Karpas-422 (cell line): ENCODE results near the gene SCFD2. TPM values are rescaled to one million over a fixed set of nuclear protein-coding genes. Genes with fewer than 3 reads are reported as not detected.

Experiments used
- DNase-seq: peaks from one replicate; pipeline ENCODE4 v3.0.0-alpha.2; 2015
- H2AFZ ChIP-seq: fragments of 200-600 bp; sonication (generic); 2 replicates; pipeline ENCODE4 v1.6.1; 2014; ENCODE audit warnings: antibody characterized with exemption, low read length, mixed read lengths
- H3K27ac ChIP-seq: fragments of 200-600 bp; sonication (generic); 2 replicates; pipeline ENCODE4 v1.5.1; 2014; ENCODE audit warnings: mild to moderate bottlenecking, low read length, moderate library complexity
- H3K27me3 ChIP-seq: fragments of 200-600 bp; sonication (generic); 2 replicates; pipeline ENCODE4 v1.6.1; 2014; ENCODE audit warnings: low read length, mixed read lengths
- H3K36me3 ChIP-seq: fragments of 200-600 bp; sonication (generic); 2 replicates; pipeline ENCODE4 v1.6.1; 2014; ENCODE audit warnings: low read length, mixed read lengths; ENCODE audit not compliant: insufficient read depth
- H3K4me1 ChIP-seq: fragments of 200-600 bp; sonication (generic); 2 replicates; pipeline ENCODE4 v1.6.1; 2014; ENCODE audit warnings: mild to moderate bottlenecking, low read length, mixed read lengths
- H3K4me2 ChIP-seq: fragments of 200-600 bp; sonication (generic); 2 replicates; pipeline ENCODE4 v1.6.1; 2014; ENCODE audit warnings: low read length, low read depth, mild to moderate bottlenecking; ENCODE audit not compliant: poor library complexity, severe bottlenecking
- H3K4me3 ChIP-seq: fragments of 200-600 bp; sonication (generic); 2 replicates; pipeline ENCODE4 v1.5.1; 2014; ENCODE audit warnings: mild to moderate bottlenecking, antibody characterized with exemption, low read length, mixed read lengths
- H3K79me2 ChIP-seq: fragments of 200-600 bp; sonication (generic); 2 replicates; pipeline ENCODE4 v1.6.1; 2014; ENCODE audit warnings: mild to moderate bottlenecking, low read length, mixed read lengths
- H3K9ac ChIP-seq: fragments of 200-600 bp; sonication (generic); 2 replicates; pipeline ENCODE4 v1.6.0; 2014; ENCODE audit warnings: low read length
- H3K9me2 ChIP-seq: fragments of 200-600 bp; sonication (generic), shearing (Covaris generic); replicated peaks from 2 replicates; pipeline ENCODE4 v1.6.0; 2014; ENCODE audit warnings: mild to moderate bottlenecking, low read length, moderate library complexity; ENCODE audit not compliant: insufficient read depth
- H3K9me3 ChIP-seq: fragments of 300-700, 200-600 bp; sonication (generic); 2 replicates; pipeline ENCODE4 v1.6.1; 2014; ENCODE audit warnings: low read length, mixed read lengths
- H4K20me1 ChIP-seq: fragments of 200-600 bp; sonication (generic); 2 replicates; pipeline ENCODE4 v1.6.1; 2014; ENCODE audit warnings: mild to moderate bottlenecking, antibody characterized with exemption, low read length, low read depth; ENCODE audit not compliant: insufficient read depth
- total RNA-seq: library from RNA; depleted of rRNA; stranded (reverse); fragments of >200 nt; shearing (Covaris generic); gene quantifications from 2 replicates; pipeline ENCODE4 v1.2.3, GENCODE V29; 2014; ENCODE audit warnings: low replicate concordance

SCFD2 gene
- total RNA-seq, 1 experiment from 2014 or later: 28.5 TPM

DNA sequence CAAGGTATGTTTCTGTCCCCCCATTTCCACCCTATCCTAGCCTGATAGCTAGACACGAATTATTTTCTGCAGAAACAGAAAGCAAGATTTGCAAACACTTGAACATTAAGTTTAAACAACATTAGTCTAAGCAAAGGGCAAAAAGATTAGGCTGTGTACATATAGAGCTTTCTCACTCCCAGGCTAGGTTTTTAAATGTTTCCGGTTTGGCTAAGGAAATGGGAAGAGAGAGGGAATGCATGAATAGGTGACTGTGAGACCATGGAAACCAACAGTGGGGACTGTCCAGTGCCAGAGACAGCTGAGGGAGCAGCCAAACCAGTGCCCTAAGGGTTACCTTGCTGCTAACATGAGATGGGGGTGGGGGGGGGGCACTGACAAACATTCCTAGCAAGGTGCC, 242.7 kb downstream of the SCFD2 start:
- H3K9me2 ChIP-seq: no peaks in the 10 kb centered on the region
- H3K9ac ChIP-seq: no peak overlapping the region
- no peaks in the 10 kb centered on the region for H3K9me3 ChIP-seq
- no peak overlapping the region for H3K4me3 ChIP-seq
- H3K4me2 ChIP-seq: no peak overlapping the region
- no peaks in the 10 kb centered on the region for H3K79me2 ChIP-seq
- H4K20me1 ChIP-seq: no peaks in the 10 kb centered on the region
- H3K4me1 ChIP-seq: no peaks in the 10 kb centered on the region
- no peaks in the 10 kb centered on the region for H3K27me3 ChIP-seq
- H3K36me3 ChIP-seq: no peaks in the 10 kb centered on the region
- H2AFZ ChIP-seq: no peak overlapping the region
- H3K27ac ChIP-seq: no peak overlapping the region
- DNase-seq: no peak

DNA sequence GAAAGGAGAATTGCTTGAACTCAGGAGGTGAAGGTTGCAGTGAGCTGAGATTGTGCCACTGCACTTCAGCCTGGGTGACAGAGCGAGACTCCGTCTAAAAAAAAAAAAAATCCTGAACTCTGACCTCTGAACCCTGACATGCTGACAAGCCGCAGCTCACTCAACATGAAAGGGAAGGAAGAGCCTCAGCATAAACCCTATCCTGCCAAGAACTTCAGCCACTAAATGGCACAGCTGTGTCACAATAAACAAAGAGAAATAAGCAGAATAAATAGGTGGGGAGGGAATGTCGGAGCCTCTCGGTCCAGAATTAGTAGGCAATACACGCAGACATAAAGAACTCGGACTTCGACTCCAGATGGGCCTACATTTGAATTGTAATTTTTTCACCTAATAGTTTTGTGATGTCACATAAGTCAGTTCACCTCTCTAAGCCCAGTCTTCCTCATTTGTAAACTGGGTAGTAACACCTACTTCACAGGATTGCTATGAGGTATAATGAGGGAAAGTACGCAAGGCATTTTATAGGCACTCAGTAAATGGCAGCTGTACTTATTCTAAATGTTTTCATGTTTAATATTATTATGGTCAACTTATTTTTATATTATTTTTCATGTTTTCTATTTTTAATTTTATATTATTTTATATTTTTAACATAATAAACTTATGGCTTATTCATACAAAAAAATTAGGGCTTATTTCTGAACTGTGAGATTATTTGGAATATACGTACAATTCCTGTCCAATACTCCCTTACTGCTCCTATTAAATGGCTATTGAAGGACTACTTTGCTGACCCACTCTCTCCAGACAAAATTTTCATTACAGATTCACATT, 243.4 kb downstream of the SCFD2 start:
- Histone ChIP-seq H3K4me3 (no peak overlapping the region), H3K4me2 (no peak overlapping the region), H3K27me3 (no peaks in the 10 kb centered on the region), H3K4me1 (no peaks in the 10 kb centered on the region), H2AFZ (no peak overlapping the region), H3K79me2 (no peaks in the 10 kb centered on the region), H3K36me3 (no peaks in the 10 kb centered on the region), H3K9ac (no peak overlapping the region), H4K20me1 (no peaks in the 10 kb centered on the region), H3K9me2 (no peaks in the 10 kb centered on the region), H3K27ac (no peak overlapping the region), H3K9me3 (no peaks in the 10 kb centered on the region)
- no peak for DNase-seq

DNA sequence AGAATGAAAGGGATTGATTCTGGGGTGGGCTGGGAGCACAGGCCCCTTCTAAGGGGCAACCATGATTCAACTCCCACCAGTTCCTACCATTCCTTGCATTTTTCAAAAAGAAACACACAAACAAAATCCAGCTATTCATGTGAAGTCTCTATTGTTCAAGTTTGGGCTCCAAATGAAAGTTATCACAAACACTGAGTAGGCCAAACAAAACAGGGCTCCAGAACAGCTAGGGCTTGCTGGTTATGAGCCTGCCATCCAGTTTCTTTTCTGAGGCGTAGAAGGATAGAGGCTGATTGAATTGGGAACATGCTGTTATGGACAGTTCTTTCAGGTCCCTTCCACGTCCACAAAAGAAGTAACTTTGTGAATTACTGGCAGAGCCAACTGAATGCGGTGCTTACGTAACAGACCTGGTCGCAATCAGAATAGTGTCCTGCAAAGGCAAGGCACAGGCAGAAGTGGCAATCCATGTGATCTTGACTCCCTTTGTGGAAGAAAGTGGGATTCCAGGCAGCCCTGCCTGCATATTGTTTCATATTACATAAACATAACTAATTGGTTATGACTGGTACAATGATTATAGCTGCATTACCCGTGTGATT, 244.5 kb downstream of the SCFD2 start:
- H3K4me1 ChIP-seq: no peaks in the 10 kb centered on the region

DNA sequence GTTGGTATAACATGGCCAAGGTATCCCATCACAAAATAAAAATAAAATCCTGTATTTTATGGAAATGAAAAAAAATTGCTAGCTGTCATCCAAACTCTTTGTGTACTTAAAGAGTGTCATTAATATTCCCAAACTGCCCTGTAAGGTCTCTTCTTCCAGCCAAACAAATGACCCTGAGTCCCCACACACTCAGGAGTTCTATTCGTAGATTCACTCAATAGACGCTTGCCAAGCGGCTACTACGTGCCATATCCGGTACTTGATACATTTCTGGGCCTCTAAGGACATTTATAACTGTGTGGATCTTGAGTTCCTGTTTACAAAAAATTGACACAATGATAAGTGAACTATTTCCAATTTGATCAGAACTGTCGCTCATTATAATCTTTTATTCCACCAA, 245.1 kb downstream of the SCFD2 start:
- H4K20me1 ChIP-seq: no peaks in the 10 kb centered on the region
- H3K27me3 ChIP-seq: no peaks in the 10 kb centered on the region
- no peak overlapping the region for H3K27ac ChIP-seq
- no peaks in the 10 kb centered on the region for H3K9me3 ChIP-seq
- H3K4me3 ChIP-seq: no peak overlapping the region
- no peak overlapping the region for H3K9ac ChIP-seq
- H3K36me3 ChIP-seq: no peaks in the 10 kb centered on the region
- no peaks in the 10 kb centered on the region for H3K79me2 ChIP-seq
- H3K4me1 ChIP-seq: no peaks in the 10 kb centered on the region
- H3K4me2 ChIP-seq: no peak overlapping the region
- no peaks in the 10 kb centered on the region for H3K9me2 ChIP-seq
- DNase-seq: no peak
- H2AFZ ChIP-seq: no peak overlapping the region

More for the DNA sequence above, 244.5 kb downstream of the SCFD2 start:
- no peaks in the 10 kb centered on the region for H4K20me1 ChIP-seq
- H3K4me3 ChIP-seq: no peak overlapping the region
- H3K79me2 ChIP-seq: no peaks in the 10 kb centered on the region
- H3K36me3 ChIP-seq: no peaks in the 10 kb centered on the region
- no peaks in the 10 kb centered on the region for H3K9me2 ChIP-seq
- no peak for DNase-seq
- no peak overlapping the region for H3K27ac ChIP-seq
- H3K27me3 ChIP-seq: no peaks in the 10 kb centered on the region
- H3K9me3 ChIP-seq: no peaks in the 10 kb centered on the region
- H2AFZ ChIP-seq: no peak overlapping the region
- no peak overlapping the region for H3K9ac ChIP-seq
- H3K4me2 ChIP-seq: no peak overlapping the region

DNA sequence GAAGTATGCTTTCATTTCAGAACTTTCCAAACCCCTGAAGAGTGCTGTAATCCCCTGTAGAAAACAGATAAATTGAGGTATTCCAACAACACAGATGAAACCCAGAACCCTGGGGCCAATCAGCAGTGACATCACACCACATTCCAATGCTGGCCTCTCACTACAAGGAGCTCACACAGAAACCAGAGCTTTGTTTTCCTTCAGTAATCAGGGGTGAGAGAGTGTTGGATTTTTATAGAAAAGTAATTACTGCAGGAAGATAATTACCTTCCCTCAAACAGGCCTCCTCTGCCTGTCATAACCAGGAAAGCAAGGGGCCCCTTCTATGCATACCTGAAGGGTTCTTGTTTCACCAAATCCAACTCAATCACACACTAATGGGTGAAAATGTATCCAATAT, 246.2 kb downstream of the SCFD2 start:
- no peak overlapping the region for H2AFZ ChIP-seq
- no peak overlapping the region for H3K9ac ChIP-seq
- no peak for DNase-seq
- no peak overlapping the region for H3K4me2 ChIP-seq
- H4K20me1 ChIP-seq: no peaks in the 10 kb centered on the region
- no peaks in the 10 kb centered on the region for H3K36me3 ChIP-seq
- no peaks in the 10 kb centered on the region for H3K79me2 ChIP-seq
- H3K27me3 ChIP-seq: no peaks in the 10 kb centered on the region
- H3K4me1 ChIP-seq: no peaks in the 10 kb centered on the region
- no peak overlapping the region for H3K4me3 ChIP-seq
- no peak overlapping the region for H3K27ac ChIP-seq
- H3K9me3 ChIP-seq: no peaks in the 10 kb centered on the region
- no peaks in the 10 kb centered on the region for H3K9me2 ChIP-seq

DNA sequence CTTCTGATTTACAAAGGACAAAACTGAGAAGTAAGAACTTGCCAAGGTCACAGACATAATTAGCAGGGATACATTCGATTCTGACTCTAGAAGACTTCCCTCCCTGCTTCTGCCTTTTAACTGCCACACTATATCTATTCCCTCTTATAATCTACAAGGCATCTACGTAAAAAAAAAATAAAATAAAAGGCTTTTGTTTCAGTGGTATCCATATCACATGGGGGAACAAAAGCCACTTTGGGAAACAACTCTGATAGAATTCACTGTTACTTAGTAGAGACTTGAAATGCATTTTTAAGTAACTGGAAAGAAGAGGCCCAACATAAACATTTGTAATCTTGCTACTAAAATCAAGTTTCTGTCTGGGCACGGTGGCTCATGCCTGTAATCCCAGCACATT, 247.2 kb downstream of the SCFD2 start:
- Histone ChIP-seq H3K27me3 (no peaks in the 10 kb centered on the region), H2AFZ (no peak overlapping the region), H3K9me2 (no peaks in the 10 kb centered on the region), H3K27ac (no peak overlapping the region), H4K20me1 (no peaks in the 10 kb centered on the region), H3K36me3 (no peaks in the 10 kb centered on the region), H3K4me2 (no peak overlapping the region), H3K9ac (no peak overlapping the region), H3K9me3 (no peaks in the 10 kb centered on the region), H3K4me1 (no peaks in the 10 kb centered on the region), H3K79me2 (no peaks in the 10 kb centered on the region), H3K4me3 (no peak overlapping the region)
- no peak for DNase-seq

DNA sequence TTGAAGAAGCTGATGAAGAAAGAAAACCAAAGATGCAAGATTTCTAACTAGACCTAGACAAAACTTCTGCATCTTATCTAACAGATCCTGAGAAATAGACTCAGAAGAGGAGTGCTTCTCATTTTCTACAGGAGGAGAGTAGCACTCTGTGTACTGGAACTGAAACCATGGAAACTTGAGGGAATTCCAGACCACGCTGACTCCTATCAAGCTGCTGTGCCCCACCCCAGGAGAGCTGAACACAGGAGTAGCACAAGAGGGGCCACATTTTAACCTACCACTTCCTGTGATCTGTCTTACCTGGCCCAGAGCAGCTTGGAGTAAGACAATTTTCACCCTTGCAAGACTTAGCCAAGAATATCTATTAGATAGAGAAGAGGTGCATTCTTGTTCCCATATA, 248.9 kb downstream of the SCFD2 start:
- H3K9me2 ChIP-seq: no peaks in the 10 kb centered on the region
- H3K9me3 ChIP-seq: no peaks in the 10 kb centered on the region
- H4K20me1 ChIP-seq: no peaks in the 10 kb centered on the region
- no peaks in the 10 kb centered on the region for H3K4me1 ChIP-seq
- no peak for DNase-seq
- no peak overlapping the region for H3K4me3 ChIP-seq
- H3K36me3 ChIP-seq: no peaks in the 10 kb centered on the region
- H3K27me3 ChIP-seq: no peaks in the 10 kb centered on the region
- no peak overlapping the region for H2AFZ ChIP-seq
- no peak overlapping the region for H3K4me2 ChIP-seq
- H3K9ac ChIP-seq: no peak overlapping the region
- H3K27ac ChIP-seq: no peak overlapping the region
- H3K79me2 ChIP-seq: no peaks in the 10 kb centered on the region

DNA sequence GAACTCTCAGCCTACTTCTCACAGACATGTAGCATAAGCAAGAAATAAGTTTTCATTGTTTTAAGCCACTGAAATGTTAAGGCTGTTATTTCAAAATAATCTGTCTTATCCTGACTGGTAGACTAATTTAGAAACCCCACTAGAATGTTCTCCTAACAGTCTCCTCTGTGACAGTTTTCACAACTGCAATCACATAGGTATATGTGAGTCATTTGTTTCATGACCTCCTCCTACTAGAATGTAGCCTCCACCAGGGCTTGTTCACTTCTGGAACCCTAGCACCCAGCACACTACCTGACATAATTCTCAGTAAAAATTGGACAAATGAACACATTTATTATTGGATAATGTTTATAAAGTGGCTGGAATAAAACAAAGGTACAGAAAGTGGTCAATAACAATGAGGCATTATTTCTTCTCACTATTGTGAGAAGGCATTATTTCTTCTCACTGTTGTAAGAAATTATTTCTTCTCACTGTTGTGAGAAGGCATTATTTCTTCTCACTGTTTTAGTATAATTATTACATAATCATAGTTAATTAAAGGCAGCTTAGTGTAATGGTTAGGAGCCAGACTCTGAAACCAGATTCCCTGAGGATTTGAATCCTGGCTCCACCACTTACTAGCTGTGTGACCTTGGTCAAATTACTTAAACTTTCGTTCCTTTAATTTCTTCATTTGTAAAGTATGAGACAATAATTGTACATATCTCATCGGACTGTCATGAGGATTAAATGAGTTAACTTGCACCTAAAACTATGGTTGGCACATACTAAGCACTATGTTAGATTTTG, 252.2 kb downstream of the SCFD2 start:
- Histone ChIP-seq H3K4me2 (no peak overlapping the region), H4K20me1 (no peaks in the 10 kb centered on the region)
- no peak for DNase-seq

More for the DNA sequence above, 252.2 kb downstream of the SCFD2 start:
- Histone ChIP-seq H3K36me3 (no peaks in the 10 kb centered on the region), H3K9me2 (no peaks in the 10 kb centered on the region), H3K79me2 (no peaks in the 10 kb centered on the region), H3K9ac (no peak overlapping the region), H3K4me1 (no peaks in the 10 kb centered on the region), H2AFZ (no peak overlapping the region), H3K4me3 (no peak overlapping the region), H3K9me3 (no peaks in the 10 kb centered on the region), H3K27me3 (no peaks in the 10 kb centered on the region), H3K27ac (no peak overlapping the region)
